GM23338 (cell line): ENCODE results near the gene MYL11. TPM values are rescaled to one million over a fixed set of nuclear protein-coding genes. Genes with fewer than 3 reads are reported as not detected.

Source experiments
- ETS1 ChIP-seq: IDR thresholded peaks from 2 replicates; pipeline ENCODE4 v1.6.1; 2016; ENCODE audit warnings: antibody characterized with exemption
- EZH2 ChIP-seq: fragments of 200-600 bp; sonication (generic); IDR thresholded peaks from one replicate; pipeline ENCODE4 v1.8.0; 2017; ENCODE audit warnings: antibody characterized with exemption, mild to moderate bottlenecking, low read depth; ENCODE audit not compliant: unreplicated experiment
- EZH2phosphoT487 ChIP-seq: fragments of 200-600 bp; sonication (generic); IDR thresholded peaks from one replicate; pipeline ENCODE4 v1.8.1; 2018; ENCODE audit warnings: antibody characterized with exemption; ENCODE audit not compliant: unreplicated experiment
- JUNB ChIP-seq: IDR thresholded peaks from one replicate; pipeline ENCODE4 v1.6.1; 2016; ENCODE audit warnings: antibody characterized with exemption; ENCODE audit not compliant: unreplicated experiment
- ZNF331 ChIP-seq: fragments of 250-450 bp; sonication (Bioruptor Pico); IDR thresholded peaks from 2 replicates; pipeline ENCODE4 v1.5.0; 2020; ENCODE audit warnings: low read depth, mild to moderate bottlenecking, moderate library complexity
- ZNF462 ChIP-seq: fragments of 250-450 bp; sonication (Bioruptor Pico); IDR thresholded peaks from 2 replicates; pipeline ENCODE4 v1.5.0; 2020; ENCODE audit warnings: mild to moderate bottlenecking, moderate library complexity
- polyA plus RNA-seq: library from polyadenylated mRNA; unstranded; fragments of >200 nt; fragmentation: Nextera tagmentation; extraction: Ambion mirVana; gene quantifications from 2 replicates; pipeline ENCODE4 v1.2.1, GENCODE V29; 2016
- total RNA-seq: library from RNA; depleted of rRNA; stranded (reverse); fragments of >200 nt; shearing (Covaris generic); gene quantifications from 2 replicates; pipeline ENCODE4 v1.2.3, GENCODE V29; 2014

Gene MYL11
- total and polyA plus RNA-seq, 2 experiments from 2014 or later: 3.5 TPM; not detected in 1

- TF ChIP-seq ZNF462 (CRISPR knock-in tag): no peak
- TF ChIP-seq EZH2phosphoT487: no peak
- TF ChIP-seq EZH2: no peak
- no peak for TF ChIP-seq ETS1
- TF ChIP-seq ZNF331 (CRISPR knock-in tag): no peak
- TF ChIP-seq JUNB: no peak
Observed at GRCh38 chr16:30407804-30408534, 33.4 kb downstream of the MYL11 start (continued).
